Caco-2 (cell line): ENCODE measurements around the gene CFAP61. TPM values are rescaled to one million over a fixed set of nuclear protein-coding genes. Genes with fewer than 3 reads are reported as not detected.

Experiments
- BruUV-seq: library from RNA; stranded (reverse); fragments of 400-500 nt; replicated peaks from 2 replicates; lab custom pipeline; 2021; lab: Mats Ljungman, UMichigan
- CTCF ChIA-PET: fragments of 300-600 bp; sonication (Branson Sonifier 250); formaldehyde crosslinking; loops from one replicate; lab custom pipeline; 2022; ENCODE audit warnings: antibody characterized with exemption; lab: Charles Lee
- POLR2A ChIA-PET: fragments of 300-600 bp; sonication (Branson Sonifier 250); formaldehyde crosslinking; loops from one replicate; lab custom pipeline; 2022; ENCODE audit warnings: antibody characterized with exemption; lab: Charles Lee
- DNase-seq, 2 experiments: peaks; one replicate each; pipeline versions ENCODE4 v3.0.0 to v3.0.0-alpha.2; 2020 to 2022
- H3K27me3 ChIP-seq: replicated peaks from 2 replicates; pipeline ENCODE4 v1.6.0; 2011; ENCODE audit warnings: low read length; ENCODE audit not compliant: control insufficient read depth, insufficient read depth
- H3K36me3 ChIP-seq: 2 replicates; pipeline ENCODE4 v1.5.1; 2011; ENCODE audit warnings: low read length; ENCODE audit not compliant: control insufficient read depth, insufficient read depth
- H3K4me1 ChIP-seq: fragments of 250-450 bp; sonication (Bioruptor Pico); 2 replicates; pipeline ENCODE4 v1.5.1; 2020; ENCODE audit warnings: mild to moderate bottlenecking
- H3K4me3 ChIP-seq: 2 replicates; pipeline ENCODE4 v1.5.1; 2011; ENCODE audit warnings: low read depth, mild to moderate bottlenecking, control low read depth, low read length
- H3K9me3 ChIP-seq: fragments of 250-450 bp; sonication (Bioruptor Pico); 2 replicates; pipeline ENCODE4 v1.5.1; 2020; ENCODE audit warnings: mild to moderate bottlenecking, moderate library complexity
- H3K27ac Mint-ChIP-seq: one replicate; pipeline ENCODE4 v1.8.0; 2022; ENCODE audit warnings: mixed read lengths; ENCODE audit not compliant: unreplicated experiment
- H3K27me3 Mint-ChIP-seq: one replicate; pipeline ENCODE4 v1.8.0; 2022; ENCODE audit warnings: mixed read lengths; ENCODE audit not compliant: insufficient read depth, unreplicated experiment
- H3K36me3 Mint-ChIP-seq: one replicate; pipeline ENCODE4 v1.8.0; 2022; ENCODE audit warnings: mild to moderate bottlenecking, mixed read lengths; ENCODE audit not compliant: insufficient read depth, unreplicated experiment
- H3K4me1 Mint-ChIP-seq: one replicate; pipeline ENCODE4 v1.8.0; 2022; ENCODE audit warnings: low read depth, mixed read lengths; ENCODE audit not compliant: unreplicated experiment
- H3K4me3 Mint-ChIP-seq: one replicate; pipeline ENCODE4 v1.8.0; 2022; ENCODE audit warnings: mild to moderate bottlenecking, moderate library complexity, mixed read lengths; ENCODE audit not compliant: unreplicated experiment
- H3K9me3 Mint-ChIP-seq: one replicate; pipeline ENCODE4 v1.8.0; 2022; ENCODE audit warnings: mixed read lengths; ENCODE audit not compliant: unreplicated experiment
- CTCF ChIP-seq, 2 experiments: fragments of 200-600 bp in 1 of 2; IDR thresholded peaks; 1 replicate in 1 of 2; 2 replicates in 1 of 2; pipeline versions ENCODE4 v1.5.1 to v1.8.0; 2011 to 2022; ENCODE audit warnings: antibody characterized with exemption in 1 of 2, control low read depth in 1 of 2, inconsistent platforms in 1 of 2, low read depth in 1 of 2, low read length in 1 of 2, mild to moderate bottlenecking in 1 of 2, moderate library complexity in 1 of 2; ENCODE audit not compliant: insufficient read depth in 1 of 2, severe bottlenecking in 1 of 2, unreplicated experiment in 1 of 2
- intact Hi-C: fragments of 100-400 bp; cut with micrococcal nuclease; formaldehyde crosslinking; loops from one replicate; pipeline ENCODE4 v1.10.0; 2022; ENCODE audit not compliant: unreplicated experiment
- total RNA-seq: library from RNA; stranded (reverse); gene quantifications from 2 replicates; pipeline ENCODE4 v1.2.3, GENCODE V29; 2022

CFAP61 gene
- total RNA-seq, 1 experiment from 2014 or later: not detected

- ChIA-PET CTCF (no interaction called here), POLR2A (no interaction called here)
- H3K4me3 ChIP-seq: no peak overlapping the region
- H3K4me1 Mint-ChIP-seq: peaks cover 13% of the 10 kb centered on the region
- TF ChIP-seq CTCF (IDR thresholded peaks at IDR 0.05; ENCODE audit: insufficient read depth in 1 of 2, low read depth in 1 of 2, low read length in 1 of 2, severe bottlenecking in 1 of 2, unreplicated experiment in 1 of 2): no peak
- no peaks in the 10 kb centered on the region for H3K27me3 ChIP-seq
- no TSS peak for BruUV-seq
- no peaks in the 10 kb centered on the region for H3K36me3 Mint-ChIP-seq
- intact Hi-C loops: no loop called here
- no peaks in the 10 kb centered on the region for H3K27me3 Mint-ChIP-seq
- DNase-seq: no peak
- no peak overlapping the region for H3K4me3 Mint-ChIP-seq
- no peak overlapping the region for H3K27ac Mint-ChIP-seq
- H3K36me3 ChIP-seq: no peaks in the 10 kb centered on the region
- H3K9me3 Mint-ChIP-seq: peaks cover 17% of the 10 kb centered on the region
- no peaks in the 10 kb centered on the region for H3K9me3 ChIP-seq
- H3K4me1 ChIP-seq: peaks cover 15% of the 10 kb centered on the region
These were observed 26.9 kb downstream of the CFAP61 start for GRCh38 chr20:20079102-20079784.

- Mint-ChIP-seq H3K27me3 (peaks cover 3% of the 10 kb centered on the region), H3K4me1 (peaks cover 6% of the 10 kb centered on the region), H3K27ac (no peak overlapping the region), H3K4me3 (no peak overlapping the region), H3K9me3 (no peaks in the 10 kb centered on the region), H3K36me3 (no peaks in the 10 kb centered on the region)
- POLR2A ChIA-PET: no interaction called here
- intact Hi-C loops: loop anchor here (1.0 to 10.0 kb wide), 5 partner anchors 91 to 509 kb away; no protein-coding TSS in a partner anchor
- TF ChIP-seq CTCF (IDR thresholded peaks at IDR 0.05; ENCODE audit: insufficient read depth in 1 of 2, low read depth in 1 of 2, low read length in 1 of 2, severe bottlenecking in 1 of 2, unreplicated experiment in 1 of 2): peak; percentile 37 to 64
- no TSS peak for BruUV-seq
- H3K27me3 ChIP-seq: no peaks in the 10 kb centered on the region
- peak in 1 of 2 experiments; percentile 23 for DNase-seq
- no peaks in the 10 kb centered on the region for H3K4me1 ChIP-seq
- no peaks in the 10 kb centered on the region for H3K36me3 ChIP-seq
- H3K9me3 ChIP-seq: no peaks in the 10 kb centered on the region
- CTCF ChIA-PET: interaction anchor here (0.7 to 1.5 kb wide), 4 partner anchors 13 to 510 kb away, joined by 3 to 7 read pairs (median 4); no protein-coding TSS in a partner anchor
- H3K4me3 ChIP-seq: no peak overlapping the region
These were observed 31.5 kb downstream of the CFAP61 start for GRCh38 chr20:20083807-20084206.

GRCh38 chr20:20084296-20084752, 32.0 kb downstream of the CFAP61 start:
- intact Hi-C loops: loop anchor here (1.0 to 10.0 kb wide), 5 partner anchors 90 to 508 kb away; no protein-coding TSS in a partner anchor
- H3K36me3 Mint-ChIP-seq: no peaks in the 10 kb centered on the region
- ChIA-PET POLR2A (no interaction called here), CTCF (interaction anchor here (0.7 to 1.5 kb wide), 4 partner anchors 14 to 509 kb away, joined by 3 to 7 read pairs (median 4); no protein-coding TSS in a partner anchor)
- no TSS peak for BruUV-seq
- peaks cover 4% of the 10 kb centered on the region for H3K27me3 Mint-ChIP-seq
- peaks cover under 1% of the 10 kb centered on the region for H3K4me1 Mint-ChIP-seq
- Histone ChIP-seq H3K4me3 (no peak overlapping the region), H3K36me3 (no peaks in the 10 kb centered on the region), H3K4me1 (no peaks in the 10 kb centered on the region), H3K9me3 (no peaks in the 10 kb centered on the region), H3K27me3 (no peaks in the 10 kb centered on the region)
- no peak overlapping the region for H3K27ac Mint-ChIP-seq
- DNase-seq: no peak
- no peaks in the 10 kb centered on the region for H3K9me3 Mint-ChIP-seq
- TF ChIP-seq CTCF (IDR thresholded peaks at IDR 0.05; ENCODE audit: insufficient read depth in 1 of 2, low read depth in 1 of 2, low read length in 1 of 2, severe bottlenecking in 1 of 2, unreplicated experiment in 1 of 2): no peak
- H3K4me3 Mint-ChIP-seq: no peak overlapping the region
